A549 (cell line): ENCODE measurements around the gene RNF217.

Experiments used
- CTCF ChIP-seq: fragments of >200 bp; sonication (Bioruptor Twin); formaldehyde crosslinking; IDR thresholded peaks from 3 replicates; pipeline ENCODE4 v1.5.1; 2016
- EP300 ChIP-seq, 2 experiments: fragments of >200 bp; sonication (Bioruptor Twin); formaldehyde crosslinking; IDR thresholded peaks; 2 replicates in 1 of 2; 3 replicates in 1 of 2; pipeline ENCODE4 v1.6.1; 2016 to 2017
- KDM5A ChIP-seq: fragments of 200-600 bp; sonication (generic); IDR thresholded peaks from 2 replicates; pipeline ENCODE4 v1.6.1; 2016; ENCODE audit warnings: antibody characterized with exemption, mild to moderate bottlenecking
- MYC ChIP-seq: IDR thresholded peaks from 2 replicates; pipeline ENCODE4 v1.6.1; 2012; ENCODE audit warnings: mild to moderate bottlenecking, inconsistent platforms, low read length, improper control_type of control experiment, borderline replicate concordance
- PBX3 ChIP-seq: IDR thresholded peaks from 2 replicates; pipeline ENCODE4 v1.6.1; 2012

GRCh38 chr6:124987291-124987690 lies 25.1 kb downstream of the RNF217 start:
- TF ChIP-seq PBX3 (no peak), EP300 (IDR thresholded peaks at IDR 0.05) (no peak), MYC (no peak), CTCF (no peak), KDM5A (no peak)
